ENCODE data around the gene MARCHF2. TPM values are rescaled to one million over a fixed set of nuclear protein-coding genes. Genes with fewer than 3 reads are reported as not detected.

MARCHF2 gene
- total and polyA plus RNA-seq, 2 donors (not counting 1 experiment from before 2014, with no cell fraction given): 22.9 to 52.6 TPM

Small RNA genes within 50 kb of the gene (small RNA-seq; reads per million reads assigned to genes)
- gene MIR4999 (ENCODE audit: insufficient read length, low read depth, low replicate concordance): 0.76 reads per million

Other genes with a start within 250 kb of the MARCHF2 start
- gene CERS4, start 203.9 kb upstream of the MARCHF2 start, total RNA-seq: 125 and 146 TPM in 2 replicates
- gene CERS4, start 203.9 kb upstream of the MARCHF2 start, polyA plus RNA-seq: 98.2 and 104 TPM in 2 replicates
- gene CD320, start 104.9 kb upstream of the MARCHF2 start, total RNA-seq: 28.7 and 30.5 TPM in 2 replicates
- 22.2 and 32.6 TPM in 2 replicates for gene CD320, start 104.9 kb upstream of the MARCHF2 start, polyA plus RNA-seq
- gene NDUFA7, start 91.9 kb upstream of the MARCHF2 start, total RNA-seq: 23.2 and 28.6 TPM in 2 replicates
- 50.4 and 71.7 TPM in 2 replicates for gene NDUFA7, start 91.9 kb upstream of the MARCHF2 start, polyA plus RNA-seq
- gene RPS28, start 91.8 kb upstream of the MARCHF2 start, total RNA-seq: 2,435 and 2,579 TPM in 2 replicates
- gene RPS28, start 91.8 kb upstream of the MARCHF2 start, polyA plus RNA-seq: 830 and 1,800 TPM in 2 replicates
- 0.27 TPM in 1 of 2 replicates, not detected in the other for gene KANK3, start 70.0 kb upstream of the MARCHF2 start, total RNA-seq
- 0.34 and 0.35 TPM in 2 replicates for gene KANK3, start 70.0 kb upstream of the MARCHF2 start, polyA plus RNA-seq
- gene ANGPTL4, start 49.1 kb upstream of the MARCHF2 start, total RNA-seq: not detected in 2 replicates
- not detected in 2 replicates for gene ANGPTL4, start 49.1 kb upstream of the MARCHF2 start, polyA plus RNA-seq
- gene RAB11B, start 22.9 kb upstream of the MARCHF2 start, total RNA-seq: 126 and 130 TPM in 2 replicates
- 165 and 190 TPM in 2 replicates for gene RAB11B, start 22.9 kb upstream of the MARCHF2 start, polyA plus RNA-seq
- 207 and 221 TPM in 2 replicates for gene HNRNPM, start 31.7 kb downstream of the MARCHF2 start, total RNA-seq
- gene HNRNPM, start 31.7 kb downstream of the MARCHF2 start, polyA plus RNA-seq: 137 and 229 TPM in 2 replicates
- 0.91 and 1.2 TPM in 2 replicates for gene PRAM1, start 89.3 kb downstream of the MARCHF2 start, total RNA-seq
- gene PRAM1, start 89.3 kb downstream of the MARCHF2 start, polyA plus RNA-seq: 1.5 and 1.7 TPM in 2 replicates
- gene ZNF414, start 100.9 kb downstream of the MARCHF2 start, total RNA-seq: 40.7 and 43.8 TPM in 2 replicates
- gene ZNF414, start 100.9 kb downstream of the MARCHF2 start, polyA plus RNA-seq: 35.0 and 52.0 TPM in 2 replicates
- gene MYO1F, start 164.1 kb downstream of the MARCHF2 start, total RNA-seq: 126 TPM in 2 replicates
- gene MYO1F, start 164.1 kb downstream of the MARCHF2 start, polyA plus RNA-seq: 65.5 and 76.3 TPM in 2 replicates
- gene ADAMTS10, start 197.4 kb downstream of the MARCHF2 start, total RNA-seq: 0.39 and 0.59 TPM in 2 replicates
- 1.8 and 3.6 TPM in 2 replicates for gene ADAMTS10, start 197.4 kb downstream of the MARCHF2 start, polyA plus RNA-seq
- gene NFILZ, start 217.3 kb downstream of the MARCHF2 start, total RNA-seq: not detected in 2 replicates
- gene NFILZ, start 217.3 kb downstream of the MARCHF2 start, polyA plus RNA-seq: not detected in 2 replicates